Globus pallidus (tissue), 1 donor: ENCODE measurements around the gene ABCC11.

Experiments used
- DNase-seq: peaks from one replicate; pipeline ENCODE4 v3.0.0-alpha.2; 2015; ENCODE audit warnings: low spot score

The ABCC11 gene

GRCh38 chr16:48247311-48247710 lies at the start of gene ABCC11:
ABCC11 (minus strand) TSS chr16:48247539; CDS start chr16:48231921, 15,618 bp downstream.
- no peak for DNase-seq

DNA sequence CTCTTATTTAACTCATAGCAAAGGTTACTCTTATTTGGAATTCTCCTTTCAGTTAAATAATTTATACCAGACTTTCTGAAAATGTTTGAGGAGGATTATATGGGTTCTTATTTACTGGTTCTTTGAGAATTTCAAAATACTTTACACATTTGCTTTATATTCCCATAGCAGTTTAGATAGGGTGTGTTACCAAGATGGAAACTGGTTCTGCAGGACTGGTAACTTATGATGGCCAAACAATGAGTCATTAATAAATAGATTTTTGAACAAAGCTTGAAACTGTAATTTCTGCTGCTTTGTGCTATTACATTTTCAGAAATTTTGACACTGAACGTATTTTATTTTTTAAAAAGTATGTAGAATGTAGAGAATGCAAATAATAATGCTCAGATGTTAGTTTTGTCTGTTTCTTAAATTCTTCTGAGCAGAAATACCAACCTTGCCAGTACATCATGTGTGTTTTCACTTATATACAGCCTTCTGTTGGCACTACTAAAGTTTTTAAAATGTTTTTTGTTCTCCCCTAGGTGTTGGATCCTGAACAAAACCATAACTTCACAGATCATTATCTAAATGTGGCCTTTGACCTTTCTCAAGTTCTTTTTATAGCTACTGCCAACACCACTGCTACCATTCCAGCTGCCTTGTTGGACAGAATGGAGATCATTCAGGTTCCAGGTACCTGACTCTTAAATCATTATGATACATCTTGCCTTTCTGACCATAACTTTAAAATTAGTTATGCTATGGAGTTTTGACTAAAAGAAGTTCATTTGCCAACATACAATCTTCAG lies 48.3 kb upstream of the ABCC11 start:
- DNase-seq, result no peak

GRCh38 chr16:48294724-48295123 lies 47.4 kb upstream of the ABCC11 start:
- DNase-seq, result no peak

- no peak for DNase-seq
Observed at GRCh38 chr16:48292452-48292851, 45.1 kb upstream of the ABCC11 start.

DNA sequence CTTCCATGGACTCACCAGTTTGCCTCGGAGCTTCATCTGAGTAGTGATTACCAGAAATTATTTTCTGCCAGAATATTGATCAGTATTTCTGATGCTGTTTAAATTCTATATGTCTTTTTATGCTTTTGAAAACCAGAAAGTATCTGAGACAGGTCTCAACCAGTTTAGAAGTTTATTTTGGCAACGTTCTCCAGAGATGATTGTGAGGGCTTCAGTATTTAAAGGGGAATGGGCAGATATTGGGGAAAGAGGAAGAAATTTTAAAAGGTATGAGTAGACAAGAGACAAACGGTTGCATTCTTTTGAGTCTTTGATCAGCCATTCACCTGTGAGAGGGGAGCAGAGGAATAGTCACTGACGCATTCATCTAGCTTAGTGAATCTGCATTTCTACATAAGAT lies 44.4 kb upstream of the ABCC11 start:
- DNase-seq, result no peak

GRCh38 chr16:48291303-48291702 lies 44.0 kb upstream of the ABCC11 start:
- DNase-seq, result no peak

GRCh38 chr16:48287239-48287638 lies 39.9 kb upstream of the ABCC11 start:
- no peak for DNase-seq

- no peak for DNase-seq
Observed at GRCh38 chr16:48284772-48285409, 37.6 kb upstream of the ABCC11 start.

DNA sequence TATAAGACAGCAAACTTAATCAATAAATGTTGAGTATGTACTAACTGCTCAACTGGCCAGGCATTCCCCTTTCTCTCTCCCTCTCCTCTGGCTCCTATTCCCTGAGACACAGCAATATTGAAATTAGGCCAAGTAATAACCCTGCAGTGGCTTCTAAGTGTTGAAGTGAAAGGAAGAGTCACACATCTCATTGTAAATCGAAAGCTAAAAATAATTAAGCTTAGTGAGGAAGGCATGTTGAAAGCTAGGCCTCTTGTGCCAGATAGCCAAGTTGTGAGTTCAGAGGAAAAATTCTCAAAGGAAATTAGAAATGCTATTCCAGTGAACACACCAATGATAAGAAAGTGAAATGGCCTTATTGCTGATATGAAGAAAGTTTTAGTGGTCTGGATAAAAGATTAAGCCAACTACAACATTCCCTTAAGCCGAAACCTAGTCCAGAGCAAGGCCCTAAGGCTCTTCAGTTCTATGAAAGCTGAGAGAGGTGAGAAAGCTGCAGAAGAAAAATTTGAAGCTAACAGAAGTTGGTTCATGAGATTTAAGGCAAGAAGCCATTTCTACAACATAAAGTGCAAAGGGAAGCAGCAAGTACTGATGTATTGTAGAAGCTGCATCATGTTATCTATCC lies 35.4 kb upstream of the ABCC11 start:
- no peak for DNase-seq

DNA sequence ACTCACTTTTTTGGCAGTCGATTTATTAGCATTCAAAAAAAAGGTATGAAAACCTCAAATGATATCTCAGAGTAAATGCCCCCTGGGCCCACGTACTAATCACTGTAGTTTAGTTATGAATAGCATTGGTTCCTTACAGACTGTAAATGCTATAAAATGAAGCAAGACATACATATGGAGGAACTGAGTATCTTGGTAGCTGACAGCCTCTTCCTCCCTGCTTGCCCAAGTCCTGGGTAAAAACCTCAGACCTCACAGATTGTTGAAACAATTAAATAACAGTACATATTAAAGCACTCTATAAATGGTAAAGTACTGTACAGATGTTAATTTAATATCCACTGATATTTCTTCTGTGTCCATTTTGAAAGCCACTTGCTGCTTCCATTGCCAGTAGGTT lies 33.2 kb upstream of the ABCC11 start:
- DNase-seq, result no peak

DNA sequence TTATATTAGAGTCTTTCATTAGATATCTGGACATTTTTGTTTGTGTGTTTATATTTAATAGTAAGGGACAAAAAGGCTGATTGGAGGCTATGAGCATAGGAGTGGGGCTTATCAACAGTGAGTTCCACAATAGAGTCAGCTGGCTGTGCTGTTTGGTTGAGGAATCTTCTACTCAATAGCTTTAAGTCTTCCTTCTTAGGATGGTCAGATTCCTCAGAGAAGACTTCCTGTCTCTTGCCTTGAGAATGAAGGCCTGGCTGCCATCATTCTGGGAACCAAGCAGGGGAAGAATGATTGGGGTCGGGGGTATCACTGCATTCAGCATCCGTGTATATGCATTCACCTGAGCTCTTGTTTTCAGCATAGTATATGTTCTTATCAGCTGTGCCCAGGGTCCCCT lies 31.9 kb upstream of the ABCC11 start:
- no peak for DNase-seq

DNA sequence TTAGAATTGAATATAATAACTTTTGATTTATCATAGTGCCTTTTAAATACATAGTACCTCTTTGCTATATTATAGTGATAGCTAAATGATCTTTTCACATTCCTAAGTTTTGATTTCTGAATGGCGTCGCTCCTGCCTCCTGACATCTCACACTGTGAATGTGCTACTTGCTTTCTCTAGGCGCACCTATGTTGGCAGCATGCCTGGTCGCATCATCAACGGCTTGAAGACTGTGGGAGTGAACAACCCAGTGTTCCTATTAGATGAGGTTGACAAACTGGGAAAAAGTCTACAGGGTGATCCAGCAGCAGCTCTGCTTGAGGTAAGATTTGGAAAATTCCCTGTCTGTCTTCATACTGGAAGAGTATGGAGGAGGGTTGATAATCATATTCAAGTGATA lies 29.8 kb upstream of the ABCC11 start:
- no peak for DNase-seq

- peak; percentile 87 for DNase-seq
Observed at GRCh38 chr16:48276102-48276501, 28.8 kb upstream of the ABCC11 start.

GRCh38 chr16:48274476-48274875 lies 27.1 kb upstream of the ABCC11 start:
- no peak for DNase-seq

DNA sequence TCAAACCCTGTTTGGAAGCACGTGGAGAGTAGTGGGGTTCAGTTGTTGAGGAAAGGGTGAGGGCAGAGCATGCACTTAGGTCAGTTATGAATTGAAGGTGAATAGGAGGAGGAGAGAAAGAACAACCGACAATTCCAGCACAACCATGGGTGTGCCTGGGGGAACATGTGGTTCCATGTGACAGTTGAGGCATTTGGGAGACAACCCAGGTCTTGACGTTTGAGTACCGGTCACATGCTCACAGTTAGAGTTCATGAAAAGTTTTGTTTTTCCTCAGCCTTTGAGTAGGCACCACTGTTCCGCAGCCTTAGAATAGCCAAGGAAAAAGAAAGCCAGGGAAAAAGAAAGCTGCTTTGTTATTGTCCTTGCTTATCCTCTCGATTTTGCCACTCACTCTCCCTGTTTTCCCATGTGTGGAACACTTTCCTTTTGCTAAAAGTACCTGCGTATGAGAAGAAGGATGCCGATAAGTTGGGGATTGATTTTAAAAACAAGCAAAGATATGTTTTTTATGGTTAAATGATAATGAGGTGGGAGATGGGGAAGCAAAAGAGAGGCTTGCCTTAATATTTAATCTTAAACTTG lies 25.6 kb upstream of the ABCC11 start:
- DNase-seq, result peak; percentile 82

- DNase-seq, result no peak
Observed at GRCh38 chr16:48271728-48272127, 24.4 kb upstream of the ABCC11 start.

- no peak for DNase-seq
Observed at GRCh38 chr16:48269011-48269410, 21.7 kb upstream of the ABCC11 start.

GRCh38 chr16:48262631-48263030 lies 15.3 kb upstream of the ABCC11 start:
- DNase-seq, result no peak

DNA sequence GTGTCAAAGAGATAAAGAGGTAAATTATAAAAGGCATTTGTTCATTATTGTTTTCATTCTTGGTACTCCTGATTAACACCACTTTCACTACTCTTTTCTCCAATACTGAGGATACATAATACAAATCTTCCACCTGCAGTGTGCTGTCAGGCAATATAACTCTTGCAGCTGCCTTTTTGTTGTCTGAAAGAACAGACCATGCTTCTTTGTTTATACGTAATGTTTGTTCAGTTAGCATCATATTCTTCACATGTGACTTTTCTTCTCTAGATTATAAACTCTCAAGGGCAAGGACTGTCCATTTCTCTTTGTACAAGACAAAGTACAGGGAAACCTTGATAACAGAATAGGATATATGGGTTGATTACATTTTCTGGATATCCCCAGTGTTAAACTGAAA lies 14.2 kb upstream of the ABCC11 start:
- no peak for DNase-seq

- no peak for DNase-seq
Observed at GRCh38 chr16:48256579-48257177, 9.3 kb upstream of the ABCC11 start.

- DNase-seq, result no peak
Observed at GRCh38 chr16:48252013-48252412, 4.7 kb upstream of the ABCC11 start.

DNA sequence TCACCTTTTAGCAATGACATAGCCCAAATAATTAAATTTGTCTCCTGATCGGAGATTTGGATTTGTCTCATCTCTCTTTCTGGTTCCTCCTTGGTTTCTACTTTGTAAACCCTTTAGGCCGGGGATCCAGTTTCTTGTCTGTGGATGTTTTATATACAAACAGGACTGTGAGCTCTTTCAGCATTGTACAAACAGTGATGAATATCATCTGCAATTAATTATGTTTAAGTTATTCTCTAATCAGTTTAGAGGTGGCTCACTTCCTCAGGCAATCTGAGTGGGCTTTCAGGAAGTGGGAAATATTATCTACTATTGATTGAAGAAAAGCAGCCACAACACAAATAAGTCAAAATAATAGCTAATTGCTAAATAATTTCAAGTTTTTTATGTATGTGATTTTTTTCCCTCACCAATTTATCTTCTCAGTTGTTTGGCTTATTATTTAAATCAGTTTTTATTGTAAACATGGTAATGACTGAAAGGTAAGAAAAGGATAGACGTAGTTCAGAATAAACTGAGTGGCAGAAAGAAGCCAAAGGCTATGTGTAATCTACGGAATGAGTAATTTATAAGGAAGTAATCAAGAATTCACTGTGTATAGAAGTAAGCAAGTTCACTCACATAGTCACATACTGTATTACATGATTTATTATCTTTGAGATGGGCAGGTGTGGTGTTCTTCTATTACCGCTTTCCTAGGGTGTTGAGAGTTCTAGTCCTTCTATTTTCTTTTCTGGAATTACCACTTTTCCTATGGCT lies 3.4 kb upstream of the ABCC11 start:
- DNase-seq, result no peak
